GM21825 (cell line): ENCODE measurements around the gene ARHGAP9.
A peak's percentile ranks its signal among the peaks of the same experiment; 100 is the strongest.

Source experiments
- ATAC-seq: cut with Tn5 transposase; IDR thresholded peaks from one replicate; pipeline ENCODE4 v1.9.1; 2021; ENCODE audit warnings: mild to moderate bottlenecking, moderate library complexity; ENCODE audit not compliant: unreplicated experiment

The ARHGAP9 gene

GRCh38 chr12:57479376-57480115 is at the start of gene ARHGAP9:
Gene ARHGAP9, minus strand, starts transcription at chr12:57479866. Its CDS starts 460 bp downstream, at chr12:57479406.
- ATAC-seq = no peak

GRCh38 chr12:57528831-57529555 is 49.3 kb upstream of the ARHGAP9 start:
- no peak for ATAC-seq

- no peak for ATAC-seq
Observed at GRCh38 chr12:57528176-57528575, 48.5 kb upstream of the ARHGAP9 start.

GRCh38 chr12:57527184-57527583 is 47.5 kb upstream of the ARHGAP9 start:
- ATAC-seq = no peak

GRCh38 chr12:57526477-57527126 is 46.9 kb upstream of the ARHGAP9 start:
- no peak for ATAC-seq

DNA sequence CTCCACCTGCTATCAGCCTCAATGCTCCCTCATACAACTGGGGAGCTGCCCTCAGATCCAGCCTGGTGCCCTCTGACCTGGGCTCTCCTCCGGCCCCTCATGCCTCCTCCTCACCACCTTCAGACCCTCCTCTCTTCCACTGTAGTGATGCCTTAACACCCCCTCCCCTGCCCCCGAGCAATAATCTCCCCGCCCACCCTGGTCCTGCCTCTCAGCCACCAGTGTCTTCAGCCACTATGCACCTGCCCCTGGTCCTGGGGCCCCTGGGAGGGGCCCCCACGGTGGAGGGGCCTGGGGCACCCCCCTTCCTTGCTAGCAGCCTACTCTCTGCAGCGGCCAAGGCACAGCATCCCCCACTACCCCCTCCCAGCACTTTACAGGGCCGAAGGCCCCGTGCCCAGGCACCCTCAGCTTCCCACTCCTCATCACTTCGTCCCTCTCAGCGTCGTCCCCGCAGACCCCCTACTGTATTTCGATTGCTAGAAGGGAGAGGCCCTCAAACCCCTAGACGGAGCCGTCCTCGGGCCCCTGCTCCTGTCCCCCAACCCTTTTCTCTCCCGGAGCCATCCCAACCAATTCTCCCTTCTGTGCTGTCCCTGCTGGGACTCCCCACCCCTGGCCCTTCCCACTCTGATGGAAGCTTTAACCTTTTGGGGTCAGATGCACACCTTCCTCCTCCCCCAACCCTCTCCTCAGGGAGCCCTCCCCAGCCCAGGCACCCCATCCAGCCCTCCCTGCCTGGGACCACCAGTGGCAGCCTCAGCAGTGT is 46.1 kb upstream of the ARHGAP9 start:
- ATAC-seq = no peak

DNA sequence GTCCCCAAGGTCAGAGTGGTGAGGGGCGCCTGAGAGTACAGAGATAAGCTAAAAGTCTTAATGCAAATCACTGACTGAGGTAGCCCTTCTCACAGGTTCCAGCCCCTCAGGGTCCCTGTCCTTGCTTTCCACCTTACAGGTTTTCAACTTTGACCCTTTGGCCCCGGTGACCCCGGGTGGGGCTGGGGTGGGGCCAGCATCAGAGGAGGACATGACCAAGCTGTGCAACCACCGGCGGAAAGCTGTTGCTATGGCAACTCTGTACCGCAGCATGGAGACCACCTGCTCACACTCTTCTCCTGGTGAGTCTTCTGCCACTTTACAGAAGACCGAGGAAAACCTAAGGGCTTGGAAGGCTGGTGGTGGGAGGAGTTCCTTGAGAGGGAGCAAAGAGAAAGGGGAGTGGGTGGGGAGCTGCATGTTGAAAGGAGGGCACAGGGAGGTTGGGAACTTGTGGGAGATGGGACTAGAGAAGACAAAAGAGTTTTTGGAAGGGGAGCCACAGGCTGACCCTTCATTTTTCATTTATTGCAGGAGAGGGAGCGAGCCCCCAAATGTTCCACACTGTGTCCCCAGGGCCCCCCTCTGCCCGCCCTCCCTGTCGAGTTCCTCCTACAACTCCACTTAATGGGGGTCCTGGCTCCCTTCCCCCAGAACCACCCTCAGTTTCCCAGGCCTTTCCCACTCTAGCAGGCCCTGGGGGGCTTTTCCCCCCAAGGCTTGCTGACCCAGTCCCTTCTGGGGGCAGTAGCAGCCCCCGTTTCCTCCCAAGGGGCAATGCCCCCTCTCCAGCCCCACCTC is 45.3 kb upstream of the ARHGAP9 start:
- no peak for ATAC-seq

- ATAC-seq = no peak
Observed at GRCh38 chr12:57523706-57524614, 44.3 kb upstream of the ARHGAP9 start.

- no peak for ATAC-seq
Observed at GRCh38 chr12:57522887-57523705, 43.4 kb upstream of the ARHGAP9 start.

- peak; percentile 30 for ATAC-seq
Observed at GRCh38 chr12:57522011-57522886, 42.6 kb upstream of the ARHGAP9 start, which contains the start of gene MBD6. Gene MBD6, plus strand, starts transcription at chr12:57522824. Its CDS starts 1,480 bp downstream, at chr12:57524304.

GRCh38 chr12:57521525-57522010 is 41.9 kb upstream of the ARHGAP9 start:
- ATAC-seq = no peak

GRCh38 chr12:57520053-57520818 is 40.6 kb upstream of the ARHGAP9 start, which contains the start of gene DDIT3:
Gene DDIT3, minus strand, starts transcription at chr12:57520514. Its CDS starts 3,108 bp downstream, at chr12:57517406.
- peak; percentile 67 for ATAC-seq

DNA sequence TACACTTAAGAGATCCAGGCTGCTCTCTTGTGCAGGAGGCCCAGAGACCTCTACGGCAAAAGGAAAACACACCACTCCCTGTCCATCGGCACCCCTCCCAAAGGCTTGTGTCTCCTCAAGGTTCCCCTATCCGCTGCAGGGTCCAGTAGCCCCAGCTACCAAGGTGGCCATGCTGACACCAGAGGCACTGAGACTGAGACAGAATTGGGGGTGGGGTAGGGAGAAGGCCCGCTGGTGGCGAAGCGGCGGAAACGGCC is 40.1 kb upstream of the ARHGAP9 start:
- ATAC-seq = no peak

GRCh38 chr12:57518920-57519795 is 39.5 kb upstream of the ARHGAP9 start:
- no peak for ATAC-seq

GRCh38 chr12:57518176-57518919 is 38.7 kb upstream of the ARHGAP9 start:
- no peak for ATAC-seq
